ENCODE data around the gene CLDN10. TPM values are rescaled to one million over a fixed set of nuclear protein-coding genes. Genes with fewer than 3 reads are reported as not detected.

The CLDN10 gene
- total RNA-seq, 1 donor from 2014 or later, result 0.32 TPM

DNA sequence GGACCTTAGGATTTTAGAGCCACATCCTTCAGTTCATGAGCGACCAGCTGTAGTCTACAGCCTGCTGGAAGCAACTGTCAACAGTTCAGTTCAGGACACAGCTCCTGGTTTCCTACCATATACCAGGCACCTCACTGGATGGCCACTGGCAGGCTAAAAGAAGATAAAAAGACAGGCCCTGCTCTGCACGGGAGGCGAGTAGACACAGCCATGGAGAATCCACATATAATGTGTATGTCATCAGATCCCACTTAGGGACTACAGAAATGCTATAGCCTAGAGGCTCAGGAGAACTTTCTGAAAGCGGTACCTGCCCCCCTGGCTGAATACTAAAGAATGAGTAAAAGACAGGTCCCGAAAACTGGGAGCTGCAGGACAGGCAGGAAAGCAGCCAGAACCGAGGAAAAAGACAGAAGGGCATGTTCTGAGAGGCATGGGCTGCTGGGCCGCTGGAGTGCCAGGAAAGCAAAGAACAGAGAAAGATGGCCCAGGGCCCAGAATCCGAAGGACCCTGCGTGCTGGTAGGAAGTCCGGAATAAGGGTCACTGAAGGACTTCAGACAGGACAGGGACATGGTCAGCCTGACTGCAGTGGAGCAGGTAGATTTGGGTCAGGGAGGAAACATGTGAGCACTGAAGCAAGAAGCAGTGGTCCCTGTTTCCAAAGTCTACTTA, 68.4 kb downstream of the CLDN10 start:
- H3K4me1 ChIP-seq (ENCODE audit: insufficient read depth, low read length), result no peaks in the 10 kb centered on the region
- peaks cover 53% of the 10 kb centered on the region for H3K36me3 ChIP-seq (ENCODE audit: insufficient read depth, low read length)
- H2AFZ ChIP-seq (ENCODE audit: low read depth, low read length), result no peak overlapping the region

DNA sequence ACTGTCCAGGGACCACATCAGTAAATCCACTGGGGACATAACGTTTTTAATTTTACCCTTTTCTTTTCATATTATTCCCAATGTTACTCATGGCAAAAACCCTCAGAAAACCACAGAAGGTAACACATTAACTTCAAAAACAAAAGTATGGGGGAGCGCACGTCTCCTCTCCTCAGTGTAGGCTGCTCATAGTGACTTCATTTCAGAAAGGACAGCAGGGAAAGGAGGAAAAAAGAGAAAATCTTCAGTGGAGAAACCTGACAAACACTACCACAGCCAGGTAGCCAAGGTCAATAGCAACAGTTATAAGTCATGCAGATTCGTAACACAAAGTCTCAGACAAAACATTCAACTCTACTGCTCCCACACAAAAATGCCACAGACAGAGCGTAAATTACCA, 70.6 kb downstream of the CLDN10 start:
- DNase-seq (ENCODE audit: low read depth) (no peak), FAIRE-seq (no peak)
- H3K4me3 Mint-ChIP-seq (ENCODE audit: unreplicated experiment), result no peak overlapping the region
- Histone ChIP-seq H3K4me3 (ENCODE audit: insufficient read depth, low read depth, low read length) (no peak overlapping the region), H3K36me3 (ENCODE audit: insufficient read depth, low read length) (peaks cover 41% of the 10 kb centered on the region), H3K9ac (ENCODE audit: low read length) (no peak overlapping the region), H3K4me1 (ENCODE audit: insufficient read depth, low read length) (peaks cover 4% of the 10 kb centered on the region), H4K20me1 (ENCODE audit: insufficient read depth, low read length) (peaks cover 24% of the 10 kb centered on the region), H3K9me3 (ENCODE audit: insufficient read depth, low read depth, low read length) (no peaks in the 10 kb centered on the region), H3K27ac (ENCODE audit: low read depth, low read length) (no peak overlapping the region), H3K79me2 (ENCODE audit: insufficient read depth, low read length) (peaks cover 3% of the 10 kb centered on the region), H2AFZ (ENCODE audit: low read depth, low read length) (no peak overlapping the region), H3K4me2 (ENCODE audit: low read length) (no peak overlapping the region), H3K27me3 (ENCODE audit: insufficient read depth, low read length) (no peaks in the 10 kb centered on the region)
- TF ChIP-seq, protein P1, sequence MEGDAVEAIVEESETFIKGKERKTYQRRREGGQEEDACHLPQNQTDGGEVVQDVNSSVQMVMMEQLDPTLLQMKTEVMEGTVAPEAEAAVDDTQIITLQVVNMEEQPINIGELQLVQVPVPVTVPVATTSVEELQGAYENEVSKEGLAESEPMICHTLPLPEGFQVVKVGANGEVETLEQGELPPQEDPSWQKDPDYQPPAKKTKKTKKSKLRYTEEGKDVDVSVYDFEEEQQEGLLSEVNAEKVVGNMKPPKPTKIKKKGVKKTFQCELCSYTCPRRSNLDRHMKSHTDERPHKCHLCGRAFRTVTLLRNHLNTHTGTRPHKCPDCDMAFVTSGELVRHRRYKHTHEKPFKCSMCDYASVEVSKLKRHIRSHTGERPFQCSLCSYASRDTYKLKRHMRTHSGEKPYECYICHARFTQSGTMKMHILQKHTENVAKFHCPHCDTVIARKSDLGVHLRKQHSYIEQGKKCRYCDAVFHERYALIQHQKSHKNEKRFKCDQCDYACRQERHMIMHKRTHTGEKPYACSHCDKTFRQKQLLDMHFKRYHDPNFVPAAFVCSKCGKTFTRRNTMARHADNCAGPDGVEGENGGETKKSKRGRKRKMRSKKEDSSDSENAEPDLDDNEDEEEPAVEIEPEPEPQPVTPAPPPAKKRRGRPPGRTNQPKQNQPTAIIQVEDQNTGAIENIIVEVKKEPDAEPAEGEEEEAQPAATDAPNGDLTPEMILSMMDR (IDR thresholded peaks at IDR 0.05; ENCODE audit: insufficient read depth, low read depth, low read length), result no peak
- no peak for TF ChIP-seq EZH2 (IDR thresholded peaks at IDR 0.05; ENCODE audit: insufficient read depth, low read length)
- H3K36me3 Mint-ChIP-seq (ENCODE audit: low read depth, unreplicated experiment), result peaks cover 14% of the 10 kb centered on the region
- no peaks in the 10 kb centered on the region for H3K27me3 Mint-ChIP-seq (ENCODE audit: low read depth, unreplicated experiment)
- H3K4me1 Mint-ChIP-seq (ENCODE audit: low read depth, unreplicated experiment), result peaks cover 12% of the 10 kb centered on the region
- H3K9me3 Mint-ChIP-seq (ENCODE audit: unreplicated experiment), result no peaks in the 10 kb centered on the region
- H3K27ac Mint-ChIP-seq (ENCODE audit: unreplicated experiment), result no peak overlapping the region

More for the DNA sequence above, 68.4 kb downstream of the CLDN10 start:
- no peak for DNase-seq (ENCODE audit: low read depth)
- TF ChIP-seq, protein P1 (IDR thresholded peaks at IDR 0.05; ENCODE audit: insufficient read depth, low read depth, low read length), result no peak
- no peak for TF ChIP-seq EZH2 (IDR thresholded peaks at IDR 0.05; ENCODE audit: insufficient read depth, low read length)
- peaks cover 28% of the 10 kb centered on the region for H4K20me1 ChIP-seq (ENCODE audit: insufficient read depth, low read length)
- no peaks in the 10 kb centered on the region for H3K27me3 ChIP-seq (ENCODE audit: insufficient read depth, low read length)
- H3K4me1 Mint-ChIP-seq (ENCODE audit: low read depth, unreplicated experiment), result peaks cover 14% of the 10 kb centered on the region
- no peak overlapping the region for H3K4me3 Mint-ChIP-seq (ENCODE audit: unreplicated experiment)
- peaks cover 20% of the 10 kb centered on the region for H3K36me3 Mint-ChIP-seq (ENCODE audit: low read depth, unreplicated experiment)
- H3K4me3 ChIP-seq (ENCODE audit: insufficient read depth, low read depth, low read length), result no peak overlapping the region
- H3K27ac Mint-ChIP-seq (ENCODE audit: unreplicated experiment), result no peak overlapping the region
- no peaks in the 10 kb centered on the region for H3K27me3 Mint-ChIP-seq (ENCODE audit: low read depth, unreplicated experiment)
- no peaks in the 10 kb centered on the region for H3K9me3 Mint-ChIP-seq (ENCODE audit: unreplicated experiment)
- no peak overlapping the region for H3K27ac ChIP-seq (ENCODE audit: low read depth, low read length)
- FAIRE-seq, result no peak
- H3K9me3 ChIP-seq (ENCODE audit: insufficient read depth, low read depth, low read length), result no peaks in the 10 kb centered on the region
- H3K4me2 ChIP-seq (ENCODE audit: low read length), result no peak overlapping the region
- no peaks in the 10 kb centered on the region for H3K79me2 ChIP-seq (ENCODE audit: insufficient read depth, low read length)
- no peak overlapping the region for H3K9ac ChIP-seq (ENCODE audit: low read length)

DNA sequence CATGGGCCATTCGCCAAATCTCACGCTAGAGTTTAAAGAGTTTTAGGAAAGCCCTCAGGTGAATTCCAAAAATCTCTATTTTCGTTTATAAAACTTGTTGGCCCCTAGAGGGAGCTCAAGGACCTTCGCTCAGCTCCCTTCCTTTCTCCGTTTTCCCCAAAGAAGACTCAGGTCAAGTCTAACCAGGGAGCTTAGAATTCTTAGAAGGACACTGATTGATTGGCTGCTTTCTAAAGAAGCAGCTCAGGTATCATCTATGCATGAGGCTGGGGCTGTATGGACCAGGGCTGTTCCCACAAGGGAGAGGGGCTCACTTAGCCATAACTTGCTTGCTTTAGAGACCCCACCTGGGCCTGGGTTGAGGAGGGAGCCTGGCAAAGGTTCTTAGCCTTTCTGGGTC, 71.5 kb downstream of the CLDN10 start:
- H3K9me3 Mint-ChIP-seq (ENCODE audit: unreplicated experiment), result no peaks in the 10 kb centered on the region
- no peak overlapping the region for H3K9ac ChIP-seq (ENCODE audit: low read length)
- no peaks in the 10 kb centered on the region for H3K27me3 ChIP-seq (ENCODE audit: insufficient read depth, low read length)
- no peak overlapping the region for H3K27ac ChIP-seq (ENCODE audit: low read depth, low read length)
- H3K27me3 Mint-ChIP-seq (ENCODE audit: low read depth, unreplicated experiment), result no peaks in the 10 kb centered on the region
- H3K27ac Mint-ChIP-seq (ENCODE audit: unreplicated experiment), result peak overlapping the region; percentile 16
- H3K4me2 ChIP-seq (ENCODE audit: low read length), result no peak overlapping the region
- peaks cover 47% of the 10 kb centered on the region for H3K36me3 ChIP-seq (ENCODE audit: insufficient read depth, low read length)
- DNase-seq (ENCODE audit: low read depth), result peak; percentile 31
- H4K20me1 ChIP-seq (ENCODE audit: insufficient read depth, low read length), result peaks cover 24% of the 10 kb centered on the region
- H3K79me2 ChIP-seq (ENCODE audit: insufficient read depth, low read length), result peaks cover 3% of the 10 kb centered on the region
- no peaks in the 10 kb centered on the region for H3K9me3 ChIP-seq (ENCODE audit: insufficient read depth, low read depth, low read length)
- TF ChIP-seq, protein P1 (IDR thresholded peaks at IDR 0.05; ENCODE audit: insufficient read depth, low read depth, low read length), result peak; percentile 63
- no peak for TF ChIP-seq EZH2 (IDR thresholded peaks at IDR 0.05; ENCODE audit: insufficient read depth, low read length)
- peaks cover 16% of the 10 kb centered on the region for H3K36me3 Mint-ChIP-seq (ENCODE audit: low read depth, unreplicated experiment)
- no peak overlapping the region for H3K4me3 Mint-ChIP-seq (ENCODE audit: unreplicated experiment)
- H2AFZ ChIP-seq (ENCODE audit: low read depth, low read length), result no peak overlapping the region
- no peak for FAIRE-seq
- H3K4me1 ChIP-seq (ENCODE audit: insufficient read depth, low read length), result peaks cover 4% of the 10 kb centered on the region
- H3K4me1 Mint-ChIP-seq (ENCODE audit: low read depth, unreplicated experiment), result peaks cover 12% of the 10 kb centered on the region
- no peak overlapping the region for H3K4me3 ChIP-seq (ENCODE audit: insufficient read depth, low read depth, low read length)

Data from astrocyte (in vitro differentiated cells and primary cell).